ENCODE measurements around the gene DOP1A.

Gene DOP1A, protein sequence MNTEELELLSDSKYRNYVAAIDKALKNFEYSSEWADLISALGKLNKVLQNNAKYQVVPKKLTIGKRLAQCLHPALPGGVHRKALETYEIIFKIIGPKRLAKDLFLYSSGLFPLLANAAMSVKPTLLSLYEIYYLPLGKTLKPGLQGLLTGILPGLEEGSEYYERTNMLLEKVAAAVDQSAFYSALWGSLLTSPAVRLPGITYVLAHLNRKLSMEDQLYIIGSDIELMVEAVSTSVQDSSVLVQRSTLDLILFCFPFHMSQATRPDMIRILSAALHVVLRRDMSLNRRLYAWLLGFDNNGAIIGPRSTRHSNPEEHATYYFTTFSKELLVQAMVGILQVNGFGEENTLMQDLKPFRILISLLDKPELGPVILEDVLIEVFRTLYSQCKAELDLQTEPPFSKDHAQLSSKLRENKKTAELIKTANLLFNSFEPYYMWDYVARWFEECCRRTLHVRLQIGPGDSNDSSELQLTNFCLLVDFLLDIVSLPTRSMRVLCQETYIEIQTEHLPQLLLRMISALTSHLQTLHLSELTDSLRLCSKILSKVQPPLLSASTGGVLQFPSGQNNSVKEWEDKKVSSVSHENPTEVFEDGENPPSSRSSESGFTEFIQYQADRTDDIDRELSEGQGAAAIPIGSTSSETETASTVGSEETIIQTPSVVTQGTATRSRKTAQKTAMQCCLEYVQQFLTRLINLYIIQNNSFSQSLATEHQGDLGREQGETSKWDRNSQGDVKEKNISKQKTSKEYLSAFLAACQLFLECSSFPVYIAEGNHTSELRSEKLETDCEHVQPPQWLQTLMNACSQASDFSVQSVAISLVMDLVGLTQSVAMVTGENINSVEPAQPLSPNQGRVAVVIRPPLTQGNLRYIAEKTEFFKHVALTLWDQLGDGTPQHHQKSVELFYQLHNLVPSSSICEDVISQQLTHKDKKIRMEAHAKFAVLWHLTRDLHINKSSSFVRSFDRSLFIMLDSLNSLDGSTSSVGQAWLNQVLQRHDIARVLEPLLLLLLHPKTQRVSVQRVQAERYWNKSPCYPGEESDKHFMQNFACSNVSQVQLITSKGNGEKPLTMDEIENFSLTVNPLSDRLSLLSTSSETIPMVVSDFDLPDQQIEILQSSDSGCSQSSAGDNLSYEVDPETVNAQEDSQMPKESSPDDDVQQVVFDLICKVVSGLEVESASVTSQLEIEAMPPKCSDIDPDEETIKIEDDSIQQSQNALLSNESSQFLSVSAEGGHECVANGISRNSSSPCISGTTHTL (N-terminal part only)

DNA sequence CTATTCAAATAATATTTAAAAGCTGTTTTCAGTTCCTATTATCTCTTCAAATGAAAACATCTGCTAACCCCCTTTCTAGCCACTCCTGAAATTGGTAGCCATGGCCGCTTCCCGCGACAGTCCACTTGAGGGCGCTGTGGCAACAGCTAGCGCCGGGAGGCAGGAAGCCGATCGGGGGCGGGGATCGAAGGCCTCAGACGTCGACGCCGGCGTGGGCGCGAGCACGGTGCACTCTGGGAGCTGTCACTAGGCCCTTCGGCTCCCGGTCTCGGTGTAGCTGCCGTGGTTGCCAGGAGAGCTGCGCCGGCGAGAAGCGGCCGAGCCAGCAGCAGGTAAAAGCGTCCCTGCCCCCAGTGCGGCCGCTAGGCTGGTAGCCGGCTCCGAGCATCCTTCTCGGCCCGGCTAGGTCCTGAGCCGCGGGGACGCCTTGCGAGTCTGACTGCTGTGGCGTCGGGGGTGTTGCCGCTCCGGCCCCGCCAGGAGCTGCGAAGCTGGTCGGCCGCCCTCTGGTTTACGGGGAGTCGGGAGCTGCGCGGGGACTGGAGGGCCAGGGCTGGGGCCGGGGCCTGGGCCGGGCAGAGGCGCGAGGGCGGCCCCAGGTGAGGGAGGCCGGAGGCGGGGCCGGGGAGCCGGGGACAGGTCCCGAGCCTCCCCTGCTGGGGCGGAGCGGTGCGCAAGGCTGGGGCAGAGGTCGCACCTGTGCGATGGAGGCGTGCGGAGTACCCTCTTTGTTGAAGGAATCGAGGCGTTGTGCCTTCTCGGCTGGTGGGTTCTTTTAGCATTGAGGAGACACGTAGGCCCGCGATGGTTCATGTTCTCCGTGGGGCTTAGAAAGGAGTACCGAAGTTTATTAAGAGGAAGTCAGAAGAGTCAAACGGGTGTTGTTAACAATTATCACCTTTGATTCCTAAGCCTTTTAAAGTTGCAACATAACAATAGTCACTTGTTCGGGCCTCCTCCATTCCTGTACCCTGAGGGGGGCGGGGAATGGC lies at the start of gene DOP1A:
TSS of gene DOP1A (plus strand) at position 224 of the 992 bp plus-strand sequence. CDS start 29,307 bp downstream, outside the sequence.
- peak; percentile 94 to 97 (median 97) for DNase-seq (ENCODE audit: low read depth in 3 of 3)

DNA sequence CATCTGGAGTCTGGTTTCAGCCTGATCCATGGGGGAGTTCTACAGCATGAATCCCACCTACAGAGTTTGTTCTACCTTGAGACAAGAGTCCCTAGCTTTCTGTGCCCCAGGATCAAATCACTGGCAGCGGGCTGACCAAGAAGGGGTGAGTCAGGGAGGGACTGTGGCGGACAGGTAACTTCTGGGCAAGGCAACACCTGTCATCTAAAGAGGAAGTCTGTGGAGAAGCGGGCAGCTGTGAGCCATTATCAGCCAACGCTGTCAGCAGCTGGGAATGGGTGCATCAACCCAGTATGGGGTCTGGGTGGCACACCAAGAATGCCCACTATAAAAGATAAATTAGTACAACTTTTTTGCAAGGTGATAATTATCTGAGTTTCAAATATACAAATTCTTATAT lies 47.7 kb upstream of the DOP1A start:
- no peak for DNase-seq (ENCODE audit: low read depth in 3 of 3)

DNA sequence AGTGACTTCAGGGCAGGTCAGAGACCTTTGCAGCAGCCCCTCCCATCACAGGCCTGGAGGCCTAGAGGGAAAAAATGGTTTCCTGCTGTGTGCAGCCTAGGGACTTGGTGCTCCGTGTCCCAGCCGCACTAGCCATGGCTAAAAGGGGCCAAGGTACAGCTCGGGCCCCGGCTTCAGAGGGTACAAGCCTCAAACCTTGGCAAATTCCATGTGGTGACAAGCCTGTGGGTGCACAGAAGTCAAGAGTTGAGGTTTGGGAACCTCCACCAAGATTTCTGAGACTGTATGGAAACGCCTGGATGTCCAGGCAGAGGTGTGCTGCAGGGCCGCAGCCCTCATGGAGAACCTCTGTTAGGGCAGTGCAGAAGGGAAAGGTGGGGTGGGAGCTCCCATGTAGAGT lies 35.8 kb upstream of the DOP1A start:
- no peak for DNase-seq (ENCODE audit: low read depth in 3 of 3)

DNA sequence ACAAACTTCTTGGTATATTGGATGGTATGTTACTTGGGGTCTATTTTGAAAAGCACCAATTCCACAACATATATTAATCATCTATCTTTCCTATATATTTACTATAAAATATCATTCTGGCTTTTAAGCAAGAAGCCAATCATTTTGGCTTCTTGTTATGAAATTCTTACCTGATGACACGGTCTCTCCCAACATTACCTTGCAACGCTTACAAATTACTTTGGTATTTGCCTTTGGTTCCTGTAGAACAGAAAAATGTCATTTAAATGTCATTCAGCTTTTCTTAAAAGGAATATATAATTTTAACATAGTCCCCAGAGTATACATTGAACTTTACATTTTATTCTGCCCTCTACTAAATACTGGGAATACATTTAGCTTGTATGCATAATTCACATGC lies 29.2 kb upstream of the DOP1A start:
- no peak for DNase-seq (ENCODE audit: low read depth in 3 of 3)

DNA sequence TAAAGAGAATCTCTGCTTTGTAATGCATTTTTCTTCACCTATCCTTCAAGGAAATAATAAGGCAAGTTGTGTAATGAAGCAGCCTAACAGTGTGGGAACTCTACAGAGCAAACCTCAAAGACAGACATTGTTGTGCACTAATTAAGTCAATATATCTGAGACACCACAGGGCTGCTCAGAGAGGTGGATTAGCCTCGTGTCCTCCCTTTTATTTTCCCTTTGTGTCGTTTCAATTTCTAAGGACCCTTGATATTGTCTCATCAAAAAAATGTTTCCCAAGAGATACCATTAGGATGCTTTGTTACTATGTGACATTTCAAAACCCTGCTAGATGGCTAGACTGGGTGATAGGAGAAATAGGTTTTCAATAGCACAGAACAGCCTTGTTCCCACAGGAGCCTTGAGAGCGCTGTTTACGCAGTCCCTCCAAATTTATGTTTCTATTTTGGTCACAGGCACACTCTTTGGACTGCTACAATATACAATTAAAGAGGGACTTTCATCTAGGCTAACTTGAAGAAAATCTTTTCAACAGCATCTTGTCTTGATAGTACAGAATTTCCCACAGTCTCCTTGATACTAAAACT lies 24.9 kb upstream of the DOP1A start:
- no peak for DNase-seq (ENCODE audit: low read depth in 3 of 3)

DNA sequence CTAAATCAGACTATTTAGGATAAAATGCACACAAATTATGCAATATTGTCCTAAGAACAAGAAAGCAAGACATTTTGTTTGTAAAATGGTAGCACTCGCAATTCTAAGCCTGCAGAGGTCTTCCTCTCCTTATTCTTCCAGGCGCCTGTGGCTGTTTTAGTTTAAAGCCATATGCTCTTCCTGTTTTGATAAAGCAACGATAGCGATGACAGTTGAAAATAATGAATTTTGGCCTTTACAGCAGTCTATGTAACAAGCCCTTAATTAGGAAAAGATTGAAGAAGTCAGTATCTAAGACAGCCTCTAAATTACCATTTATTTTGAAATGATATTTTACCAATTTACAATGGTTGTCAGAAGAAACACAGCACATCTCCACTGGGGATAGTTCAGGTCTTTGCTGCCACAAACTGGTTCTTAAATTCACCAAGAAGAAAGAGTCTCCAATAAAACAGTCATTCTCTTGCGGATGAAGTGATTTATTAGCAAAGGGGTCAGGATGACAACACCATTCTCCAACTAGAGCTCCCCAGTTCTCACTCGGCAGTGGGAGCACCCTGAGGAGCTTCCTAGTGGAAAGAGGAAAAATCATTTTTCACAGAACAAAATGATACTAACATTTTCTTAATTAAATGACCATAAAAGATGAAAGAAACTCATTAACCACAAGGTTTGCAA lies 23.2 kb upstream of the DOP1A start:
- DNase-seq (ENCODE audit: low read depth in 3 of 3), result no peak

DNA sequence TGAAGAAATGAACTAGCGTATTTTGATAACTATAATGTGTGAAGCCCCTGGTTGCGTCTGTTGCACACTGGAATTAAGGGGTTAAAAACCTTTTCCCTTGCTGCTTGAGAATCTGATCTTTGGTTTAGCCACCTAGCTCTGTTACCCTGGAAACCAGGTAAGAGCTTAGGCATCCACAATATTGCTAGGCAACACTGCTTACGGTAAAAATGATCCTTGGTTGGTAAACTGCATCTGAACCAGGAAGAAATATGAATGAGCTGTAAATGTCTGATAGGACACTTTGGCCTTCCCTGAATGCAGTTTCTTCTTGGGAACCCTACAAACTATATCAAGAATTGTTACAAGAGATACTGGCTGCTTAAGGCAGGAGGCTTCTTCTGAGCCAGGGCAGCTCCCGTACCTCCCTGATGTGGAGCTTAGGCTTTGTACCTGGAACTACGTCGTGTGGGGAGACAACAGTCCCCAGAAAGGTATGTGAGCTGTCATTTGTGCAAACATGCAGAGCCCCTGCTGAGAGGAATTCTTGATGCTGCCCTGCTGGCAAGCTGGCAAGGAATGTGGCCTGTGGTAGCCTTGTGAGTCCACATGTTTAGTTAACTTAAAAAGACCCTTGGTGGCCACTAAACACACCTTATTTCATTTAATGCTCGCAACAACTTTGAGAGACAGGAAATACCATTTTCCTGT lies 20.3 kb upstream of the DOP1A start:
- DNase-seq (ENCODE audit: low read depth in 3 of 3), result no peak

DNA sequence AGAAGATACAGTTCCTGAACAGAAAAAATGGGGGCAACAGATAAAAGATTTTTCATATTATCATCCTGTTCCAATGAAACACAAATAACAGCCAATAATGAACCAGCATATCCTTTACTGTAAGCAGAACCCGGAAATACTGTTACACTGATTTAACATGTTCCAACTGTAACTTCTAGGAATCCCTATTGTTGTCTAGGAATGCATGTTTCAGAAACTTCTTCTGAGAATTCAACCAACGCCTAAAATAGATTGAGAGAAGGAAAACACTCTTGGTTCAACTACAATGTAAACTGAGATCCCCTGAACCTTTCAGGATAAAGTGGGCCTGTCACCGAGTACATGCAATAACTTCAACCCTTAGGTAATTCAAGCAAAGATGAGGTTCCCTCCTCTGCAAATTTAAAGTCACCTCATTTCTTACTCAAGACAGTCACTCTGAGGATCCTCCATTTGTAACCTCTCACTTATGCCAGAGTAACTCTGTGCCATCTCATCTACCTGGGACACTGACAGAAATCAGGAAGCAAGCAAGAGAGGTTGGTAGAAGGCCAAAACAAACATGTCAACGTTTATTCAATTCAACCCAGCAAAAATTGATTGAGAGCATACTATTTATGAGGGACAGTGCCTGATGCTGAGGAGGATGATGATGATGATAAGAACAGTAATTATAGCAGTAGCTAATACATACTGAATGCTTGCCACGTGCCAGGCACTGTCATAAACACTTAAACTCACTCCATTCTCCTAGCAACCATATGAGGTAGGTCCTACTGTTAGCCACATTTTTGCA lies 15.9 kb upstream of the DOP1A start:
- no peak for DNase-seq (ENCODE audit: low read depth in 3 of 3)

DNA sequence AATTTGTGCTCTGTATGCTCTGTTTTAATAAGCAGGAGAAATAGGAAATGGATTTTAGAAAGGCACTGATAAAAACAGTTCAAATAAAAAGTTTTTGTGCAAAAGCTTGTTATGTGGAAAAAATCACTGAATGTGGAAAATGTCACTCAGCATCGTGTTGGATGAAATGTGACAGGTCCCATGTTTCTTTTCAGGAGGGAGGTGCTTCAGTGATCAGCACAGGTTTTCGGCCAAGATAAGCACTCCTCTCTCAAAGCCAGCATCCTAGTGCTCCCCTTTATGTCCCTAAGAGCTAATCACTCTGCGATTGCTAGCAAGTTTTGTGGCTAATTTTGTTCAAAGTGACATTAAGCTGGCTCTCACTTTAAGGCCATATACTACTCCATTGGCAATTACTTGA lies 13.8 kb upstream of the DOP1A start:
- no peak for DNase-seq (ENCODE audit: low read depth in 3 of 3)

DNA sequence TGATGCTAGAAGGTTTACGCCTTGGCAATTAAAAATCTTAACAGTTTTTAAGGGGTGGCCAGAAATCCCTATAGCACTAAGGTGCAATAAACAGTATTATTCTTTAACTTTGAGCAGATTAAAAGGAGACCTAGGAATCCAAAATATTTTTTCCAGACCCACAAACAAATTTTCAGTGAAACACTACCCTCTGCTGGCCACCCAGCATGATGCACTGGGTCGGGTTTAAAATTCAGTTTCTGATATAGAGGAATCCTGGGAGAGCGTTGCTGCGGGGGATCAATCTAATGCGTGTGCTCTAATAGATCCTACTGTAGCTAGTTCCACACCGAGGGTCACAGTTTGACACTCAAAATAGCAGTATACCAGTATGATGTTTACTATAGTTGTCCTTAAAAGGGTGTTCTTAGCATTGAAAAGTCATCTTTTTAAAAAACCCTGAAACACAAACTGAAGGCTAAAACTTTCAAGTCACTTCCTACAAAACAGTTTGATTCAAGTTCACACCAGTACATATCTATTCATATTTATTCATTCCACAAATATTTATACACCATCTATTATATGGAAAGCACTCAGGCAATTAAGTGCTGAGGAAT lies 12.0 kb upstream of the DOP1A start:
- peak in 1 of 3 experiments; percentile 17 for DNase-seq (ENCODE audit: low read depth in 3 of 3)

DNA sequence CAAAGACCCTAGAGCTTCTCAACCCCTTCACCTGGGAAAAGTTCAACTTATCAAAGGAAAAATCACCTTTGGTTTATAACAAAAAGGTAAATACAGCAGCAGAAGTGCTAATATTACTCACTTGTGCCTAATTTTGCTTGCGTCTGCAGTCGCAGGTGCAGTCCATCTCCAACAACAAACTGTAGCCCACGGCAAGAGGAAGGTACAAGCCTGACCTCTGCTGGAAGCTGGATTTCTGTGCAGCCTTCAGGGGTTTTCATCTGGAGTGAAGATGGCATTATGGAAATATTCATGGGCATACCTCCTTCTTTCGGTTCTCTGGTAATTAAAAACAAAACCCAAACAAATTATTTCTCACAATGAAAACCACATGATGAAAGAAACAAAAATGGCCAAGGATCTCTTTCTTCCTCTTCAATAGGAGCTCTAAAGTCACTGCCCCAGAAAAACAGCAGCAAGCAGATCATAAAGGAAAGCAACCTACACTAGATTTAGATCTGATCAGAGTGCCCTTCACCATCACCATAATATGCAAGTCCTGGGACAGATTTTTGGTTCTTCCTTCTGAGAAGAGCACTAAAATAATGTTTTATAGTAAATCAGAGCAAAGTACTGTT lies 9.7 kb upstream of the DOP1A start:
- DNase-seq (ENCODE audit: low read depth in 3 of 3), result no peak

DNA sequence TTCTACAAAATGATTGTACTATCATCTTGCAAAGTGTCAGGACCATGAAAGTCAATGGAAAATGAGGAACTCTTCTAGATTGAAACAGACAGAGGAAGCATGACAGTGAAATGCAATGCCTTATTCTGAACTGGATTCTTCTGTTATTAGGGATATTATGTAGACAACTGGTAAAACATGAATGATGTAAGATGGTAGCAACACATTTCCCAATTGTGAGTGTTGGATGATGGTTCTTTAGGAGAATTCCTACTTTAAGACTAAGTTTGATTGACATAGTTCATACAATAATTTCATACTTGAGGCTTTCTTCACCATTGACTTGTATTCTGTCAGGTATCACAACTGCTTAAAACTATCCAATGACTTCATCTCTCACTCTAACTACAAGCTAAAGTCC lies 6.3 kb upstream of the DOP1A start:
- DNase-seq (ENCODE audit: low read depth in 3 of 3), result no peak

DNA sequence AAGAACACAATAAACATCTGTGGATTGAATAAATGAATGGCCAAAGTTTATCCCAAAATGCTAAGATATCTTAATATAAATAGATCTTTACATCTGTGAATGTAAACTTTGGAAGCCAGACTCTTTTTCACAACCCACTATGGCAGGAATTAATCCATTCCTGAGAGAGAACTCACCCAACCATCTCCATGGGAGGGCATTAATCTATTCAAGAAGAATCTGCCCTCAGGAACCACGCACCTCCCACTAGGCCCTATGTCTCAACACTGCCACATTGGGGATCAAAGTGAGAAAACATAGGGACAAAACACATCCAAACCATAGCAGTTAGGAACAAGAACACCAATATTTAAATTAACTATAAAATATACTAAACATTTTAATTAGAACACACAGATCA lies 5.2 kb upstream of the DOP1A start:
- DNase-seq (ENCODE audit: low read depth in 3 of 3), result no peak

DNA sequence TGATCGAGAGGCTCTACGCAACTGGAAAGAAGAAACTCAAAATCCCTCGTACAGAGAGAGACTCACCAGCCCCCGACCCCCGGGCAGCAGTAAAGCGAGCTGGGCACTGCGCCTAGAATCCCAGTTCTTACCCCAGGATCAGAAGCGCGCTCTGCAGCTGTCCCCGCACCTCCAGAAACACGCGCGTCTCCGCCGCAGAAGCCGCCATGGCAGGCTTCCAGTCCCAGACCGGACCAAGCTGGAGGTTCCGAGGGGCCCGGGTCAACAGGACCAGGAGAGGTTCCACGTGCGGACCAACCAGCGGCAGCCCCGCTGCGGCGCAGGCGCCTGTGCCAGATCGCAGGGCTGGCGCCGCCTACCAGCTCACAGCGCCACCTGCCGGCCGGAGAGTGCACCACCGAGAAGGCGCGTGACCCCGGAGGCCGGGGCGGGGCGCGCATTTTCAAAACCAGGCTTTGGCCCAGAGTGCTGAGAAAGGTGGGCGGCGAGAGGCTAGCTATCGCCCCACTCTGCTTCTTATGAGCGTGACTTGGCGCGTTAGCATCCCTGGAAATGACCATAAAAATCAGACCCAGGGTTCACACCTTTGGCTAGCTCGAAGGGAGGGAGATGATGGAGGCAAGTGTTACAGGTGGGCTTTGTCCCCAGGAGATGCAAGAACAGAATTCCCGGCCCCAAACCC lies 1.8 kb upstream of the DOP1A start, which contains the start of gene UBE3D:
TSS of gene UBE3D (minus strand) at position 331 of the 682 bp plus-strand sequence. CDS start at position 208, 123 bp downstream.
- peak; percentile 88 to 90 (median 89) for DNase-seq (ENCODE audit: low read depth in 3 of 3)

DNA sequence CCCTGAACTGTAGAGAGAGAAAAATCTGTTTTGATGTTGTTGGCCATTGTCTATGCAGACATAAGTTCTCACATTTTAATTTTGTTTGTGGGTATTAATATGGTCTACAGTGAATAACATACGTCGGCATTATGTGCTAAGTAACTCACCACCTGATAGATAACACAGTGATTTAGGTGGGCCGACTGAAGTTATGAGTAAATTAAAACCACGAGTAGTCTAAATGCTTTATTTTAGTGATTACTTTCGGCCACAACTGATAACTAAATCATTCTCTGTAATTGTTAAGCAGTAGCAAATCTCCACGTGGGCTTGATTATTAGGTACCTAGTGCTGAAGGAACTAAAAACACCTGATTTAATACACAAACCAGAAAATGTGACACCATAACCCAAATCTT lies 1.1 kb downstream of the DOP1A start:
- DNase-seq (ENCODE audit: low read depth in 3 of 3), result no peak

DNA sequence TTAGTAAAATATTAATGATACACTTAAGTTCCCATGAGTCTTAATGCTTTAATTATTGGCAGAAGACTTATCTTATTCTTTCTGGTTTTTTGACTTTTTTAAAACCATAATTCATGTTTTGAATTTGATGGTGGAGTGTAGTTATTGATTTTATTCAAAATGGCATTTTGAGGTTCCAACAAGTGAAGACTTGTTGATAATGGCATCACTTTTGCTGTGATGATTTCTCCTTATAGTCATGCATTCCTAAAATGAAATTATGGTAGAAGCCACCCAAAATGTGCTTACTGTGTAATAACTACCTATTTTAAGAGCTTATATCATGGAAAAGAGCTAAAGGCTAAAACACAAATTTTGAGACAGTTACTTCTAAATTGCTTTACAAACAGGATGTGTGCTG lies 2.2 kb downstream of the DOP1A start:
- no peak for DNase-seq (ENCODE audit: low read depth in 3 of 3)

DNA sequence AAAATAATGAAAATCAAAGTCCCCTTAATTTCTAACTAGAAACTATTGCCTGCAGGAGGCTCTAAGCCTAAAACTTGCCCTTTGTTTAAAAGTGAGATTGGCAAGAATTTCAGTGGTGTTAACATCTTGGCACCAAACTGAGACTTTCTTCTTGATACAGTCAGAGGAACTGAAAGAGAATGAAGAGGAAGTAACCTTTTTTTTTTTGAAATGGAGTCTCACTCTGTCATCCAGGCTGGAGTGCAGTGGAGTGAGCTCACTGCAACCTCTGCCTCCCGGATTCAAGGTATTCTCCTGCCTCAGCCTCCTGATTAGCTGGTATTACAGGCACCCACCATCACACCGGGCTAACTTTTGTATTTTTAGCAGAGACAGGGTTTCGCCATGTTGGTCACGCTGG lies 3.6 kb downstream of the DOP1A start:
- DNase-seq (ENCODE audit: low read depth in 3 of 3), result no peak
